DMS 273 treated with DMSO at 0.1 percent for 48 hours (cell line): ENCODE data around the gene CFAP99.
"Not testable (repeated sequence)": the region's sequence is repeated elsewhere in the genome, so short reads cannot be mapped to it uniquely, and the experiment has no call there.

Experiments
- DNase-seq: peaks from one replicate; lab custom pipeline; 2025; lab: John Stamatoyannopoulos, UW

CFAP99 gene

DNA sequence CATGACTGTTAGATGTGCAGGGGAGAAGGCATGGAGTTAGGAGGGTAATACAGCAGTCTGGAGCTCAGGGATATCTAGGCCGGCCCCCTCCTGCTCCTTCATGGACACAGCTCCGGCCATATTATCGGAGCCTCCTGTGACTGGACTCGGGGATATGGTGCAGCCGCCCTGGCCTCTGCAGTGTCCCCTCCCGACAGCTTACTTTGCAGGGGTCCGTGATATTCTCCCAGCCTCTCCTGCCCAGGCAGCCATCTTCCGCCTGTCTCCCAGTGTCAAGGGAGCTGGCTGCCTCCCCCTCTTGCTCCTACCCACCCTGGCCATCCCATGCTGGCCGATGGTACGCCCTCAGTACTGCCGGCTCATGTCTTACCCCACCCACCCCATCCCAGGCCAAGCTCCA is 30.3 kb downstream of the CFAP99 start:
- DNase-seq: no peak

DNA sequence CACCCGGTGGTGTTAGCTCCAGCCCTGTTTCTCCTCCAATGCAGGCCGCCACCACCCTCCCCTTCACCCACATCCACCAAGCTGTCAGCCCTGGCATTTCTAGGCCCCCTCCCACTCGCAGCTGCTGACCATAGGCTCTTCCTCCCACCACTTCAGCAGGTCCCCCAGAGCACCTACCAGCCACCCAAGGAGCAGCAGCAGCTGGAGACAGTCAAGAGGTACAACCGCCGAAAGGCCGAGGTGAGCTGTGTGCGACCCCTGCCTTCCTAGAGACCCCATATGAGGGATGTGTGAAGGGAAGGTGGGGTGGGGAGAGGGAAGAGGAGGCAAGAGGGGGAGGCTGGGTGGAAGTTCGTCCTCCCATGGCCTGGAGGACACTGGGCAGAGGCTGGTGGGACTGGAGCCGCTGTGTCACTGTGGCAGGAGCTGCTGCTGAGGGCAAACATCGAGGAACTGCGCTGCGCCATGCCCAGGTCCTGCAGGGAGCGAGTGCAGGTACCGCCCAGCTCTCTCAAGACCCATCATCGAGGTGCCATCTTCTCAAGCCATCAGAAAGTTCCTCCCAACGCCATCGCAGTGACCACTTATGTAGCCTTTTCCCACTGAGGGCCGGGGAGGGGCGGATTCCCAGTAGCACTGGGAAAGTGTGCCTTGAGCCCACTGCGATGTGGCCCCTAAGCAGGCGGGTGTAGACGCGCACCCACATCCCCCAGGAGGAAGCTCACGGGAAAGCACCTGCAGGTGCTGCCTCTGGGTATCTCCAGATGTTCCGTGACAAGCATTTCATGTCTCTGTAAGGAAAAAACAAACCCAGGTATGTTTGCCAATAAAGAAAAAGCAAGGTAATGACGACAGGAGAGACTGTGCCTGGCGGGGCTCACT is 31.0 kb downstream of the CFAP99 start:
- DNase-seq: no peak

- no peak for DNase-seq
These were observed 31.8 kb downstream of the CFAP99 start for GRCh38 chr4:2450394-2451035.

DNA sequence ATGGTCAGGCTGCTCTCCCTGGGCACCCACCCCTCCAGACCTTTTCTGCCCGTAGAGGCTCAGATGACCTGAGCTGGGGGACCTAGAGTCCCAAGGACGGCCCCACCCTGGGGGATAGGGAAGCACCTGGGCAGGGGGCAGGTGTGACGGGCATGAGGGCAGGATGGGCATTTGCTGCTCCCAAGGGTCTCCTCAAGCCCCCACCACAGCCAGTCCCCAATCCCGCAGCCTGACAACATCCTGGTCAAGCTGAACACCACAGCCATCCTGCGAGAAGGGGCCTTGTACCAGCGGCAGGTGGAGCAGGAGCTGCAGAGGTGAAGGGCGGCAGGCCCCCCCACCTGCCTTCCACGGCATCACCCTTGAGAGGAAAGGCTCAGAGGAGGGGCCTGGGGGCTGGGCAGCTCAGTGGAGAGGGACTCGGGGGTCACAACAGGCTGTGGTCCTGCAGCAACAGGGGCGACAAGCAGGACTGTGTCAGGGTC is 32.3 kb downstream of the CFAP99 start:
- no peak for DNase-seq

- DNase-seq: no peak
These were observed 33.3 kb downstream of the CFAP99 start for GRCh38 chr4:2451821-2452785.

- DNase-seq: no peak
These were observed 38.9 kb downstream of the CFAP99 start for GRCh38 chr4:2457481-2458295.

- no peak for DNase-seq
These were observed 40.1 kb downstream of the CFAP99 start for GRCh38 chr4:2458546-2459491.

- no peak for DNase-seq
These were observed 41.0 kb downstream of the CFAP99 start for GRCh38 chr4:2459589-2460349.

DNA sequence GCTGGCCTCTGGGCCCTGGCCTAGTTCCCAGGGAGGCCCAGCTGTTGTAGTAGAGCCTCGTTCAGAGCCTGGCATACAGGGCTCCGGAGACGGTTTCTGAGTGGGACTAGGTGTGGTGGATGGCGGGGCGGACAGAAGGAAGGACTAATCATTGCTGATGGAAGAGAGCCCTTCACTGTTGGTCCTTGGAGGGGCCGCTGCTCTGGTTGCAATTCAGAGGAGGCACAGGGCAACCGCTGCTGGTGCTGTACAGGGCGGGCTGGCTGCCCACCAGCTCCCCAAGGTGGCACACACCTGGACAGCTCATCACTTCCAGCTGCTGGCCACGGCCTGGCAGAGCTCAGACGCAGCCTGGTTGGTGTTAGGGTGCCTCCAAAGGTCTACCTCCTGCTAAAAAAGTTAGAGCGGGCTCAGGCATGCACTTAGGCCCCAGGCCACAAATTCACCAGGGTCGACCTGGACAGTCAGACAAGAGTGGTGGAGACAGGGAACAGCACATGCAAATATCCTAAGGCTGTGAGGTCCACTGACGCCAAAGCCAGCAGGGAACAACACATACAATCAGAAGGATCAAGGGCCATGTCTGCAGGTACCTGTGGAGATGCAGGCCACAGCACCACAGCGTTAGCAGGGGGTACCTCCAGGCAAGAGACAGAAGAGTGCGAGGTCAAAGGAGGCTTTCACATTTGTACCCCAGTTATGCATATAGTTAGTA is 42.6 kb downstream of the CFAP99 start:
- no peak for DNase-seq

DNA sequence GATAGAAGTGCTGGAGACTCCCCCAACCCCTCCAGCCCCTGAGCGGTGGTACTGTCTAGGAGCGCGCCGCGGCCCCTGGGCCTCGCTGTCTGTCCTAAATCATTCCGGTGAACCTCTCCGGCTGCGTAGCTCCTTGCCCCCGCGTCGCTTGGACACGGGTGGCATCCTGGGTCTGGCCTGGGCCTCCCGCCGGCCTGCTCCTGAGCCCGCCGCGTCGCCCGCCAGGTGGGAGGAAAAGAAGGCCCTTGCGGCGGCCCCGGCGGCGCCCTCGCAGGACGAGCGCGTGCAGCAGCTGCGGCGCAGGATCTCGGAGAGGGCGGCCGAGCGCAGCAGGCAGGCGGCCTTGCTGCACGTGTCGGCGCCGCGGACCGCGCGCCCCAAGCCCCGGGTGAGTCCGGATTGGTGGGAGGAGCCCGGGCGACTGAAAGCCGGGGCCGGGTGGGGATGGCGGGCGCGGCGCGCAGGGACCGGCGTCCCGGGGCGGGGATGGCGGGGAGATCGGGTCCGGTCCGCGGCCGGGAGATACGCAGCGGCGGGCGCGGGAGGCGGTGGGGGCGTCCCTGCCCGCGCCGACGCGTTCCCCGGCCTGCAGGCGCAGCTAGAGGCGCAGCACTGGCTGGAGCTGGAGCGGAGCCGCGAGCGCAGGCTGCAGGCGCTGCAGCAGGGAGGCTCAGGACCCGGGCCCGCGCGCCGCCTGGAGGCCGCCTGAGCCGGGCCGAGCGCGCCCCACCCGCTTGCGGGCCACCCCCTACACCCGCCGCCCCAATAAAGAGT is 43.6 kb downstream of the CFAP99 start:
- no peak for DNase-seq

DNA sequence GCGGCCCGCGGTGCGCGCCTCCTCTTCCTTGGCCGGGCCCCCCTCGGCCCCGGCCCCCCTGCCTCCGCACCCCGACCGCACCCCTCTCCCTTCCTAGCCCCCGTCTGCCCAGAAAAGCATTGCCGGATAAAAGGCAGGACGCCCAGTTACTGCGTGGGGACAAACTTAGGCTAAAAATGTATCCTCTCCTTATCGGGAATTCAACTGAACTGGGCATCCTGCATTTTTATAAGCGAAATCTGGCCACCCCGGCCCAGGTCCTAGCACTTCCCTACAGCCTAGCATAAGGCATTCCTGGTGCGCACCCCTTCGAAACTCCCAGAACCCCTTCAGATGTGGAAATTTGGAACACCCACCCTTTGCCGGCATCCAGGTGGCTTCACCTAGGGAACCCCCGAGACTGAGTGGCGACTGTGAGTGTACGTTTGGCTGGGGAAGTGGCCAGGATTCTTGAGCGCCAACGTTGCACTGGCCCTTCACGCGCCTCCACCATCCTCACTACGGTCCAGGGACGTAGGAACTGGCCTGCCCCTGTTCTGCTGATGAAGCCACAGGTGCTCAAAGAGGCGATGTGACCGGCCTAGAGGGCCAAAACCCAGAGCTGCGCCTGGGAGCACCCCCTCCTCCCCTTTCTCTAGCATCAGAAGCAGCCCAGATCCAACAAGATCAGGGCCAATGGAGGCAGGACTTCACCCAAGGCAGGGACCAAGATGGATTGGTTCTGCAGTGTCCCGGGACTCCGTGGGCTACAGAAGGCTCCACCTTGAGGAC is 44.4 kb downstream of the CFAP99 start:
- no peak for DNase-seq

GRCh38 chr4:2465032-2465431 is 46.3 kb downstream of the CFAP99 start:
- no peak for DNase-seq

DNA sequence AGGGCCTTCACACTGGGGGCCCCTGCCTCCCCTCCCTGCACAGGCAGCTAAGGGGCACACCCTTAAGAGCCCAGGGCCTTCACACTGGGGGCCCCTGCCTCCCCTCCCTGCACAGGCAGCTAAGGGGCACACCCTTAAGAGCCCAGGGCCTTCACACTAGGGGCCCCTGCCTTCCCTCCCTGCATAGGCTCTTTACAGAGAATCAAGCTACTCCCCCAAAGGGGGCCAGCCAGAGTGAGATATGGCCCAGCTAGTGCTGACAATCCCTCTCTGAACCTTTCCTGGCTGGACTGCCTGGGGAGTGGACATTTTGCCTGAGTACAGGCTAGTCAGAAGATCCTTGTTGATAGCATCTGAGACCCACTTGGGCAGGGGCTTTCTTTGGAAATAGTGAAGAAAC is 46.8 kb downstream of the CFAP99 start:
- DNase-seq: not testable (repeated sequence)

DNA sequence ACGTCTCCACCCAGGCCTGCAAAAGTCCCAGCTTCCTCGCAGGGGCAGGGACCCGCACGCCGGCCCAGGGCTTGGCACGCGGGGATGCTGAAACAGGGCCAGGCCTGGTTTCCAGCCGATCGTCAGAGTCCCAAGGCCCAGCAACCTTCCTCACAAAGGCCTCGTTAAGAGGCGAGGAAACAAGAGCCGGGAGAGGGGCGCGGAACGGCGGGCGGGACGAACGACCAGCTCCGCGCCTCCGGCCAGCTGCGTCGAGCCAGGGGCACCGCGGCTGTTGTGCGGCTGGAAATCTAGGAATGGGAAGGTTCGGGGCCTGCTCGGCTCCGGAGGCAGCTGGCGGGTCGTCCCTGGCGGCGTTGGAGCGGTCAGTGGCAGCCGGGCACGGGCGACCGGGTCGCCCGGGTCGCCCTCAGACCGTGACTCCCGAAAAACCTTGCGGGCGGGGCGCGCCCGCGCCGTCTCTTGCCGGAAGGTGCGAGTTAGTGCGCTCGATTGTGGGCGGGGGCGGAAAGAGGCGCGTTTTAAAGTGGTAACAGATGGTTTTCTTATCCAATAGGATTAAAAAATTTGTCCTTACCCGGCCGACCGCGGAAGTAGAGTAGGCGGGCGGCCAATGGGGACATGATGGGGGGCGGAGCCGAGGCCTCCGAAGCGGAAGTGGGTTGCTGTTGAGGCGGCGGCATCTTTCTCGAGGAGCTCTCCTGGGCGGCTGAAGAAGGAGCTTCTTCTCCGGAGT is 49.9 kb downstream of the CFAP99 start, which contains the start of gene RNF4:
Gene RNF4, plus strand, starts transcription at position 651 of the 736 bp plus-strand sequence. CDS start 21,388 bp downstream, outside the sequence.
- DNase-seq: peak; percentile 91

DNA sequence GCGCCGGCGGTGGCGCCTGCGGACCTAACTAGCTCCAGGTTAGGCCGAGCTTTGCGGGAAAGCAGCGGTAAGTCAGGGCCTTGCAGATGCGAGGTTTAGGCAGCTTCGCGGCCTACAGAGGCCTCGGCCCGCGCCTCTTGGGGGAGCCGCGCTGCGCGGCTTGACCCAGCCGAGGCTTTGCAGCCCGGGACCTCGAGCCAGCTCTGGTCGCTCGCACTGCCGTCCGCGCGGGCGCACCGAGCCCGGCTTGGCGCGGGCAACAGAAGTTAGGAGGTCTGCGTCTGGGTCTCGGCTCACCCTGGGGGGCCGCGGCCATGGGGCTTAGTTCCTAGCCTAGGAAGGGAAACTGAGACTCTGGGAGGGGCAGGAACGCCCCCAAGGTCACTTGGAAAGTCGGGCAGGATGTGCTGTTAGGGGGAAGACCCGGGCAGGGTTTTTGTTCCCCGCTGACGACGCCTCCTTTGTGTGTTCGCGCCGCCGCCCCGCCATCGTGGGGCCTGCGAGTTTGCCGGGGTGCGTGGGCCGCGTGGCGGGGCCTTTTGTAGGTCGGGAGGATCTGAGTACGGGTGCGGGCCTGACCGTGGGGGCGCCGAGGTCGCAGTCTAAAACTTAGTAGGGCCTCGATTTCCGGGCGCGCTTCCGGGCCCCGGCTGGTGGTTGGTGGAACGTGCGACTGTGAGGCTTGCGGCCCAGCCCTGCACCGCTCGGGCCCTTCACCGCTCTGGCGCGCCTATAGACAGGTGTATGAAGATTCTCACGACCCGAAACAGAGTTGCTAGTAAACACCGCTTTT is 50.6 kb downstream of the CFAP99 start:
- DNase-seq: no peak
